Type B pancreatic cell (in vitro differentiated cells): ENCODE data around the gene RBM28. TPM values are rescaled to one million over a fixed set of nuclear protein-coding genes. Genes with fewer than 3 reads are reported as not detected.

Experiments
- DNase-seq: peaks from one replicate; pipeline ENCODE4 v3.0.0; 2021; ENCODE audit warnings: mixed read lengths; ENCODE audit not compliant: unreplicated experiment; ENCODE audit errors: extremely low spot score
- H3K27ac Mint-ChIP-seq: 2 replicates; pipeline ENCODE4 v1.8.0; 2021; ENCODE audit warnings: mild to moderate bottlenecking, mixed read lengths
- H3K27me3 Mint-ChIP-seq: 2 replicates; pipeline ENCODE4 v1.8.0; 2021; ENCODE audit warnings: mixed read lengths
- H3K36me3 Mint-ChIP-seq: 2 replicates; pipeline ENCODE4 v1.8.0; 2021; ENCODE audit warnings: mixed read lengths
- H3K4me1 Mint-ChIP-seq: one replicate; pipeline ENCODE4 v1.8.0; 2021; ENCODE audit warnings: mixed read lengths; ENCODE audit not compliant: unreplicated experiment
- H3K4me3 Mint-ChIP-seq: 2 replicates; pipeline ENCODE4 v1.8.0; 2021; ENCODE audit warnings: mild to moderate bottlenecking, mixed read lengths
- H3K9me3 Mint-ChIP-seq: 2 replicates; pipeline ENCODE4 v1.8.0; 2021; ENCODE audit warnings: mixed read lengths
- total RNA-seq: library from RNA; stranded (reverse); gene quantifications from 2 replicates; pipeline ENCODE4 v1.2.1, GENCODE V29; 2021; ENCODE audit warnings: low replicate concordance
- TF ChIP-seq, protein P1 (sequence below): fragments of 200-600 bp; sonication (generic); conservative IDR thresholded peaks from 2 replicates; pipeline ENCODE4 v1.5.0; 2021; ENCODE audit warnings: antibody characterized with exemption, mild to moderate bottlenecking

RBM28 gene
- total RNA-seq, 1 donor from 2014 or later: 59.7 TPM

DNA sequence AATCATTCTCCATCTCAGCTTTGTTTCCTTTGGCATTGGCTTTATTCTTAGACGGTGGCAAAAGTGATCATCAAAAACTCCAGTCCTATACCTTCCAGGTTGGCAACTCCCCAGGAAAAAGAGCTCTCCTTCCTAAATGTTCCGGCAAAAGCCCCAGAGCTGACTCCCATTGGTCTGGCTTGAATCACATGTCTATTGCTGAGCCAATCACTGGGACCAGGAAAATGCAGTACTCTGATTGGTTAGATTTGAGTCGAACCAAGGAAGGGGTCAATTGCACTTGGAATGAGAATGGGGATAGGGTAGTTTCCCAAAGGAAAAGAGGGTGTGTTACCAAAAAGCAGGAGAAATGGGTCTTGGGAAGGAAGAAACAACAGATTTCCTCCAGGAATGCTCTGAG lies 80.3 kb downstream of the RBM28 start:
- TF ChIP-seq, protein P1, sequence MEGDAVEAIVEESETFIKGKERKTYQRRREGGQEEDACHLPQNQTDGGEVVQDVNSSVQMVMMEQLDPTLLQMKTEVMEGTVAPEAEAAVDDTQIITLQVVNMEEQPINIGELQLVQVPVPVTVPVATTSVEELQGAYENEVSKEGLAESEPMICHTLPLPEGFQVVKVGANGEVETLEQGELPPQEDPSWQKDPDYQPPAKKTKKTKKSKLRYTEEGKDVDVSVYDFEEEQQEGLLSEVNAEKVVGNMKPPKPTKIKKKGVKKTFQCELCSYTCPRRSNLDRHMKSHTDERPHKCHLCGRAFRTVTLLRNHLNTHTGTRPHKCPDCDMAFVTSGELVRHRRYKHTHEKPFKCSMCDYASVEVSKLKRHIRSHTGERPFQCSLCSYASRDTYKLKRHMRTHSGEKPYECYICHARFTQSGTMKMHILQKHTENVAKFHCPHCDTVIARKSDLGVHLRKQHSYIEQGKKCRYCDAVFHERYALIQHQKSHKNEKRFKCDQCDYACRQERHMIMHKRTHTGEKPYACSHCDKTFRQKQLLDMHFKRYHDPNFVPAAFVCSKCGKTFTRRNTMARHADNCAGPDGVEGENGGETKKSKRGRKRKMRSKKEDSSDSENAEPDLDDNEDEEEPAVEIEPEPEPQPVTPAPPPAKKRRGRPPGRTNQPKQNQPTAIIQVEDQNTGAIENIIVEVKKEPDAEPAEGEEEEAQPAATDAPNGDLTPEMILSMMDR: no peak

DNA sequence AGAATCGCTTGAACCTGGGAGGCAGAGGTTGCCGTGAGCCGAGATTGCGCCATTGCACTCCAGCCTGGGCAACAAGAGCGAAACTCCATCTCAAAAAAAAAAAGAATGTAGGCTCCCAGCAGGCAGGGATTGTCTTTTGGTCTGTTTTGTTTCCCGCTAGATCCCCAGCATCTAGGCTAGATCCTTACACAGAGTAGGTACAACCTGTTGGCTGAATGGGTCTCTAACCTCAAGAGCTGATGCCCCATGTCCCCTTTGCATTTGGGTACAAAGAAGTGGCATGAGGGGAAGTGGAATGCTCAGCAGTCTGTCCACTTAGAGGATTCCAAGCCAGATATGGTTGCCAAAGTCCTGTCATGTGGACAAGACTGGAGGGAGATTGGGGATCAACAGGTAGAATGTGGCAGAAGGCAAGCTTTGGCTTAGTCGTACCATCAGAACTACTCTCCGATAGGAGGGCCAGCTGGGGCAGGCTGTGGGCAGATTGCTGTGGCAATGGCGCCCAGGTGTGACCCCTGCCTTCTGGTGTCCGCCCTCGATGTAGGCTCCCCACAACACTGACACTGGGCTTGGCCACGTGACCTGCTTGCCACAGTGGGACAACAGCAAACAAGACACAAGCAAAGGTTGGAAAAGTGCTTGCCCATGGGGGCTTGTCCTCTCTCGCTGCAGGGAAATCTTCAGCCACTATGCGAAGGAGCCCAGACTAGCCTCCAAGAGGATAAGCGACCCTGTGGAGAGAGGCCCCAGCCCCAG lies 81.3 kb downstream of the RBM28 start:
- peaks cover 27% of the 10 kb centered on the region for H3K4me1 Mint-ChIP-seq
- TF ChIP-seq, protein P1: no peak

More for the DNA sequence above, 80.3 kb downstream of the RBM28 start:
- Mint-ChIP-seq H3K36me3 (no peaks in the 10 kb centered on the region), H3K9me3 (no peaks in the 10 kb centered on the region), H3K4me3 (no peak overlapping the region), H3K27me3 (no peaks in the 10 kb centered on the region), H3K4me1 (peaks cover 31% of the 10 kb centered on the region), H3K27ac (peak overlapping the region; percentile 8)
- no peak for DNase-seq

DNA sequence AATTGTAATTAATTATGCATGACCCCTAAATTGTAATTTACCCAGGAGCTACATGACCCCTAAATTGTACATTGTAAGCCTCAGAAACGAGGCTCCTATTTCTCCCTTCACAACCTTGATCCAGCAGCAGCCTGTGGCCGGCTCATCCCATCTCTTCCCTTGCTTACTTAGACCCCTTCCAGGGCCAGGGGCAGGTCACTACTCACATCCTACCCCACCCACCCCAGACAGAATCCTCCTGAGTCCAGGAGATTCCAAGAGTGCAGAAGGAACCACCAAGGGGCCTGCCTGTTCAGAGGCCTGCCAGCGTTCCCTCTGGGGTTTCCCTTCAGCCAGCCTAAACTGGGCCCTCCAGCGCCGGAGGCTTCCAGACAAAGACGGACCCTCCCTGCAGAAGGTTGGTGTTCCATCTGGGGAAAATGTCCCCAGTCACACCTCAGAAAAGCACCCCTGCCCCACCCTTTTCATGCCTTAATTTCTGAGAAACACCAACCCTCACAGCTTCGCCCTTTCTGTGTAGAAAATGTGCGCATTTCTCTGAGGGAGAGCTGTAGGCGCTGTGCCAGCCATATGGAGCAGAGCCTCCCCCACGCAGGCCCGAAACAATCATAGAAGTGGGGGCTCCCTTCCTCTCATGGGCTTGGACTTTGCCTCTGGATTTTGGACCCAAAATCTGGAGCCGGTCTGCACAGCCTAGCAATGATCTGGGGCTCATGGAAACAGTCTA lies 83.5 kb downstream of the RBM28 start:
- Mint-ChIP-seq H3K36me3 (no peaks in the 10 kb centered on the region), H3K4me1 (peaks cover 19% of the 10 kb centered on the region), H3K27me3 (no peaks in the 10 kb centered on the region), H3K9me3 (no peaks in the 10 kb centered on the region), H3K27ac (peak overlapping the region; percentile 94), H3K4me3 (peak overlapping the region; percentile 39)
- no peak for DNase-seq
- TF ChIP-seq, protein P1: no peak

More for the DNA sequence above, 81.3 kb downstream of the RBM28 start:
- Mint-ChIP-seq H3K4me3 (no peak overlapping the region), H3K27me3 (no peaks in the 10 kb centered on the region), H3K36me3 (no peaks in the 10 kb centered on the region), H3K9me3 (no peaks in the 10 kb centered on the region), H3K27ac (peak overlapping the region; percentile 20)
- no peak for DNase-seq

DNA sequence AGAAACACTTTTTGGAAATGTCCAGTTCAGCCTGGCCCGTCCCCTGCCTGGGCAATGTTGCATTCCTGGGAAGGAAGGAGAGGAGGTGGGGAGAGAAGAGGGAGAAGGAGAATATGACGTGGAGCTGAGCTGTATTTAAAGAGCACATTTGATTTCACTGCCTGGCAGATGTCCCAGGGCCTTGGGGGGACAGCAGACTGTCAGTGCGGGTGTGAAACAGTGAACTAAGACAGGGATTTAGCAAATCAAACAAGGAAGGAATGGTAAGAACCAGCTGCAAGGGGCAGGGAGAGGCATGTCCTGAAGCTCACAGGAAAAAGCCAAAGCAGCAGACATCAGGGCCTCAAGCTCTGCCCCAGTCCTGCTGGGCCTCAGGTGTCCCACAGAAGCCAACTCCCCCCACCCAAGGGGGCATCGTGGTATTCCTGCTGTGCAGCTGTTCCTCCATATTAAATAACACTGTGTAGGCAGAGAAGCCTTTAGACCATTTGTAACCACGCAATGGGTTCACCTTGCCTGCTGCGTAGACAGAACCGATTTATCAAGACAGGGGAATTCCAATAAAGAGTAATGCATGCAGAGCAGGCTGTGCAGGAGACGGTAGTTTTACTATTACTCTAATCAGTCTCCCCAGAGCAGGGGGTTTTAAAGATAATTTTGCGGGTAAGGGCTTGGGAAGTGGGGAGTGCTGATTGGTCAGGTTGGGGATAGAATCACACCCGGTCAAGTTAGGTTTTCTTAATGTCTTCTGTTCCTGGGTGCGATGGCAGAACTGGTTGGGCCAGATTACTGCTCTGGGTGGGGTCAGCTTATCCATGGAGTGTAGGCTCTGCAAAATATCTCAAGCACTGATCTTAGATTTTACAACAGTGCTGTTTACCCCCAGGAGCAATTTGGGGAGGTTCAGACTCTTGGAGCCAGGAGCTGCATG lies 84.3 kb downstream of the RBM28 start:
- TF ChIP-seq, protein P1: no peak
- H3K27ac Mint-ChIP-seq: peak overlapping the region; percentile 94
- DNase-seq: no peak
- no peaks in the 10 kb centered on the region for H3K9me3 Mint-ChIP-seq
- no peaks in the 10 kb centered on the region for H3K27me3 Mint-ChIP-seq
- peaks cover 19% of the 10 kb centered on the region for H3K4me1 Mint-ChIP-seq
- H3K4me3 Mint-ChIP-seq: peak overlapping the region; percentile 39
- no peaks in the 10 kb centered on the region for H3K36me3 Mint-ChIP-seq

DNA sequence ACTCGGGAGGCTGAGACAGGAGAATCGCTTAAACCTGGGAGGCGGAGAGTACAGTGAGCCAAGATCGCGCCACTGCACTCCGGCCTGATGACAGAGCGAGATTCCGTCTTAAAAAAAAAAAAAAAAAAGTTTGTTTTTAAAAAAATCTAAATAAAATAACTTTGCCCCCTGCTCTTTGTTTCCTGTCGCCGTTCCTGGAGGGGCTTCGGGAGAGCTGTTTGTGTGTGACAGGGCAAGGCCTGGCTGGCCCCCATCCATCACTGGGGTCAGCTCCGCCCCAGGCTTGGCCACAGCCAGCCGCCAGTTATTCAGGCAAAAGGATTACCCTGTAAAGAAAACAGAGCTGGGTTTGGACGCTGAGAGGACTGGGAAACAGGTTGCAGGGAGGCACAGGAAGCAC lies 86.2 kb downstream of the RBM28 start:
- H3K9me3 Mint-ChIP-seq: no peaks in the 10 kb centered on the region
- no peak for DNase-seq
- no peaks in the 10 kb centered on the region for H3K36me3 Mint-ChIP-seq
- TF ChIP-seq, protein P1: no peak
- H3K27me3 Mint-ChIP-seq: no peaks in the 10 kb centered on the region
- H3K4me3 Mint-ChIP-seq: no peak overlapping the region
- H3K4me1 Mint-ChIP-seq: peaks cover 19% of the 10 kb centered on the region
- peak overlapping the region; percentile 65 for H3K27ac Mint-ChIP-seq
